Fibroblast of lung (primary cell): ENCODE measurements around the gene LIPA.

Source experiments
- EZH2 ChIP-seq: IDR thresholded peaks from 2 replicates; pipeline ENCODE4 v1.5.1; 2012; ENCODE audit warnings: low read length, control low read depth, mild to moderate bottlenecking; ENCODE audit errors: missing control alignments
- TF ChIP-seq, protein P1 (sequence below), 2 donors: IDR thresholded peaks in 1 of 2; conservative IDR thresholded peaks in 1 of 2; 1 replicate in 1 of 2; 2 replicates in 1 of 2; pipeline ENCODE4 v1.5.1; 2011 to 2012; ENCODE audit warnings: low read length in 2 of 2, control low read depth in 1 of 2, inconsistent platforms in 1 of 2, low read depth in 1 of 2, mild to moderate bottlenecking in 1 of 2

DNA sequence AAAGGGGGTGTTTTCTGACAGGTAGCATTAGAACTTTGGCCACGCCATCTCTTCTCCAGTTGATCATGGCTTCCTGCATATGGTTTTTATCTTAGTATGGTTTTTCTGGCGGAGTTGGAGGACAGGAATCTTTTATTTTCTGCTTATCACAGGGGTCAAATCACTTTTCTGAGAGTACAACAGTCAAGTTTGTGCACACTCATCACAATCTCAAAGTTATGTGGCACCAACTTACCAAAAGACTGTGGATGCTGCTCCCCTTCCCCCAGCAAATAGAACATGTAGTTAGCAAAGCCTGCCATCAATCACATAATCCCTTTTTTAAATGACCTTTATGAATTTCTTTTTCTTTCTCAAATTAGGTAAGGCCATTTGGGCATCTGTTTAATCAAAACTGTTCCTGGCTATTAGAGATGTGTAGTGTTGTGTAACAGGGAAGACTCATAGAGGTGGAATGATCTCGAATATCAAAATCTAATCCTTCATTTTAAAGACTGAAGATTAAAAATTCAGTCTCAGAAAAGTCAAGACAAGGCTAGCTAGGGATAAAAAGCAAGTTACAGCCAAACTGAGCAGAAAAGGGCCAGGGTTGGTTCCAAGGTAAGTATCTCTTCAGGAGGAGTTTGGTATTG lies 40.7 kb downstream of the LIPA start:
- TF ChIP-seq EZH2: no peak
- TF ChIP-seq, protein P1, sequence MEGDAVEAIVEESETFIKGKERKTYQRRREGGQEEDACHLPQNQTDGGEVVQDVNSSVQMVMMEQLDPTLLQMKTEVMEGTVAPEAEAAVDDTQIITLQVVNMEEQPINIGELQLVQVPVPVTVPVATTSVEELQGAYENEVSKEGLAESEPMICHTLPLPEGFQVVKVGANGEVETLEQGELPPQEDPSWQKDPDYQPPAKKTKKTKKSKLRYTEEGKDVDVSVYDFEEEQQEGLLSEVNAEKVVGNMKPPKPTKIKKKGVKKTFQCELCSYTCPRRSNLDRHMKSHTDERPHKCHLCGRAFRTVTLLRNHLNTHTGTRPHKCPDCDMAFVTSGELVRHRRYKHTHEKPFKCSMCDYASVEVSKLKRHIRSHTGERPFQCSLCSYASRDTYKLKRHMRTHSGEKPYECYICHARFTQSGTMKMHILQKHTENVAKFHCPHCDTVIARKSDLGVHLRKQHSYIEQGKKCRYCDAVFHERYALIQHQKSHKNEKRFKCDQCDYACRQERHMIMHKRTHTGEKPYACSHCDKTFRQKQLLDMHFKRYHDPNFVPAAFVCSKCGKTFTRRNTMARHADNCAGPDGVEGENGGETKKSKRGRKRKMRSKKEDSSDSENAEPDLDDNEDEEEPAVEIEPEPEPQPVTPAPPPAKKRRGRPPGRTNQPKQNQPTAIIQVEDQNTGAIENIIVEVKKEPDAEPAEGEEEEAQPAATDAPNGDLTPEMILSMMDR (conservative IDR thresholded peaks at IDR 0.05 in 1 of 2, IDR thresholded peaks at IDR 0.05 in 1 of 2; ENCODE audit: low read depth in 1 of 2, low read length in 2 of 2): no peak
